CD14-positive monocyte (primary cell): ENCODE data around the gene ITPR2. TPM values are rescaled to one million over a fixed set of nuclear protein-coding genes. Genes with fewer than 3 reads are reported as not detected.

Source experiments
- DNase-seq, 3 donors: peaks; one replicate each; pipeline ENCODE4 v3.0.0-alpha.2; 2011 to 2022
- H2AFZ ChIP-seq: 2 replicates; pipeline ENCODE4 v1.6.0; 2012; ENCODE audit warnings: mild to moderate bottlenecking, low read depth, low read length, inconsistent platforms; ENCODE audit not compliant: insufficient read depth, poor library complexity, severe bottlenecking
- H3K27ac ChIP-seq, 2 donors: 1 replicate in 1 of 2; 2 replicates in 1 of 2; pipeline ENCODE4 v1.5.1; 2012 to 2013; ENCODE audit warnings: low read length in 2 of 2, control low read depth in 1 of 2, inconsistent platforms in 1 of 2, low read depth in 1 of 2, mild to moderate bottlenecking in 1 of 2
- H3K27me3 ChIP-seq, 2 donors: one replicate each; pipeline versions ENCODE4 v1.6.0 to v1.6.1; 2011 to 2013; ENCODE audit warnings: low read length in 2 of 2; ENCODE audit not compliant: control insufficient read depth in 2 of 2, insufficient read depth in 2 of 2
- H3K36me3 ChIP-seq, 2 donors: replicated peaks in 1 of 2; 1 replicate in 1 of 2; 2 replicates in 1 of 2; pipeline versions ENCODE4 v1.5.1 to v1.6.1; 2012 to 2013; ENCODE audit warnings: low read length in 2 of 2, control low read depth in 1 of 2, inconsistent platforms in 1 of 2, mild to moderate bottlenecking in 1 of 2; ENCODE audit not compliant: insufficient read depth in 2 of 2, control insufficient read depth in 1 of 2
- H3K4me1 ChIP-seq, 2 donors: 1 replicate in 1 of 2; 2 replicates in 1 of 2; pipeline versions ENCODE4 v1.5.1 to v1.6.1; 2012 to 2013; ENCODE audit warnings: low read length in 2 of 2, control low read depth in 1 of 2, inconsistent platforms in 1 of 2, mild to moderate bottlenecking in 1 of 2, moderate library complexity in 1 of 2; ENCODE audit not compliant: insufficient read depth in 2 of 2, control insufficient read depth in 1 of 2
- H3K4me2 ChIP-seq: replicated peaks from 2 replicates; pipeline ENCODE3; 2012; ENCODE audit warnings: low read length, moderate library complexity, mild to moderate bottlenecking; ENCODE audit not compliant: poor library complexity, severe bottlenecking; ENCODE audit errors: extremely low read depth
- H3K4me3 ChIP-seq, 3 experiments: fragments of 200-600 bp in 1 of 3; sonication (generic) in 1 of 3; replicated peaks in 1 of 3; 1 replicate in 2 of 3; 2 replicates in 1 of 3; pipeline ENCODE4 v1.5.1; 2011 to 2013; ENCODE audit warnings: low read length in 3 of 3, mild to moderate bottlenecking in 3 of 3, control low read depth in 2 of 3, low read depth in 2 of 3, inconsistent platforms in 1 of 3, moderate library complexity in 1 of 3
- H3K79me2 ChIP-seq: 2 replicates; pipeline ENCODE4 v1.6.0; 2012; ENCODE audit warnings: mild to moderate bottlenecking, control low read depth, inconsistent platforms, low read length, moderate library complexity; ENCODE audit not compliant: insufficient read depth
- H3K9ac ChIP-seq: 2 replicates; pipeline ENCODE4 v1.6.0; 2017; ENCODE audit warnings: low read length, mild to moderate bottlenecking; ENCODE audit not compliant: insufficient read depth, poor library complexity, severe bottlenecking
- H3K9me3 ChIP-seq, 2 donors: replicated peaks in 1 of 2; 1 replicate in 1 of 2; 2 replicates in 1 of 2; pipeline versions ENCODE4 v1.5.1 to v1.6.1; 2012 to 2013; ENCODE audit warnings: low read length in 2 of 2, control low read depth in 1 of 2; ENCODE audit not compliant: control insufficient read depth in 1 of 2, insufficient read depth in 1 of 2
- H4K20me1 ChIP-seq: 2 replicates; pipeline ENCODE4 v1.6.0; 2012; ENCODE audit warnings: mild to moderate bottlenecking, low read length, control low read depth, moderate library complexity; ENCODE audit not compliant: insufficient read depth
- H3K27ac Mint-ChIP-seq, 7 donors: one replicate each; pipeline ENCODE4 v1.8.0; 2020; ENCODE audit warnings: mild to moderate bottlenecking in 7 of 7, mixed read lengths in 7 of 7, moderate library complexity in 6 of 7, inconsistent platforms in 2 of 7
- H3K27me3 Mint-ChIP-seq, 3 donors: one replicate each; pipeline ENCODE4 v1.8.0; 2021 to 2022; ENCODE audit warnings: low read depth in 3 of 3, mild to moderate bottlenecking in 3 of 3, mixed read lengths in 3 of 3, moderate library complexity in 3 of 3, inconsistent platforms in 1 of 3
- H3K36me3 Mint-ChIP-seq, 2 donors: one replicate each; pipeline ENCODE4 v1.8.0; 2020; ENCODE audit warnings: mixed read lengths in 2 of 2, inconsistent platforms in 1 of 2, mild to moderate bottlenecking in 1 of 2
- H3K4me1 Mint-ChIP-seq: one replicate; pipeline ENCODE4 v1.8.0; 2020; ENCODE audit warnings: mild to moderate bottlenecking, mixed read lengths
- H3K4me3 Mint-ChIP-seq, 2 donors: one replicate each; pipeline ENCODE4 v1.8.0; 2020; ENCODE audit warnings: mild to moderate bottlenecking in 2 of 2, mixed read lengths in 2 of 2, moderate library complexity in 1 of 2
- H3K9me3 Mint-ChIP-seq, 7 donors: one replicate each; pipeline ENCODE4 v1.8.0; 2020 to 2022; ENCODE audit warnings: mixed read lengths in 7 of 7, mild to moderate bottlenecking in 6 of 7, moderate library complexity in 6 of 7, inconsistent platforms in 2 of 7
- WGBS: methylation state at CpG from one replicate; pipeline ENCODE4 v1.1.5; 2013; ENCODE audit warnings: missing lambda C conversion rate; ENCODE audit not compliant: insufficient coverage; 5-methylcytosine and 5-hydroxymethylcytosine counted together
- intact Hi-C, 2 donors: fragments of 100-400 bp; cut with micrococcal nuclease; formaldehyde crosslinking; loops; one replicate each; pipeline versions ENCODE4 v1.15.0 to v1.15.1; 2023
- polyA plus RNA-seq, 3 donors: library from polyadenylated mRNA; depleted of rRNA in 1 of 3; unstranded in 2 of 3; stranded (reverse) in 1 of 3; fragments of 300-500 nt in 2 of 3; fragments of >200 nt in 1 of 3; fragmentation: Illumina TruSeq in 2 of 3; gene quantifications; 1 replicate in 2 of 3; 2 replicates in 1 of 3; pipeline ENCODE4 v1.2.3, GENCODE V29; 2012 to 2021
- TF ChIP-seq, protein P1 (sequence below): fragments of 200-600 bp; IDR thresholded peaks from one replicate; pipeline ENCODE4 v1.8.0; 2022; ENCODE audit warnings: antibody characterized with exemption, mild to moderate bottlenecking

ITPR2 gene
- polyA plus RNA-seq, 3 donors, result 2.7 to 6.4 (median 5.7) TPM

DNA sequence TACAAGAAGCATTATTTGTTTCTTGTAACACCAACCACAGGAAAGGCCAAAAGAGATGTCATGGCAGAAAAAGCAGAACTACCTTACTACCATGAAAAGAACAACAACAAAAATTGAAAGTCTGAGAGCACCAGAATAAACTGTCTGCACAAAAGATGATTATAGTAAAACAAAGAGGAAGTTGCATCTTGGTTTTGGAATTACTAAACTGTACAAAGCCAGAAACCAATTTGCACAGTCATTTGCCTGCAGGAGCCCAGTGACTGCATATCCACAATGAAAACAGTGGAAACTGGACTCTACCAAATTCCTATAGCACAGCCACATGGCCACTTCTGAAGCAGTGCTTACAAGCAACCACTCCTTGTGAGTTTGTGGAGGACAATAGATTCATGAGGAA, 361.4 kb downstream of the ITPR2 start:
- no peaks in the 10 kb centered on the region for H3K9me3 ChIP-seq
- Mint-ChIP-seq H3K27me3 (peaks cover 0 to 1% (median 0%) of the 10 kb centered on the region in 3 donors), H3K9me3 (peaks cover 0 to 6% (median 0%) of the 10 kb centered on the region in 7 donors), H3K27ac (peak overlapping the region; percentile 75 to 95 (median 88)), H3K36me3 (peaks cover 22 to 27% of the 10 kb centered on the region in 2 donors), H3K4me1 (peaks cover 47% of the 10 kb centered on the region), H3K4me3 (peak overlapping the region in 1 of 2 donors; percentile 49)
- no peak overlapping the region for H2AFZ ChIP-seq
- peak; percentile 73 to 88 (median 75) for DNase-seq
- H3K4me2 ChIP-seq, result peak overlapping the region; percentile 33
- intact Hi-C loops, result loop anchor here (10.0 kb wide), 2 partner anchors 197 to 347 kb away; partner anchors contain the start of gene BHLHE41 (in 1 of the 2)
- H3K79me2 ChIP-seq, result no peaks in the 10 kb centered on the region
- TF ChIP-seq, protein P1, sequence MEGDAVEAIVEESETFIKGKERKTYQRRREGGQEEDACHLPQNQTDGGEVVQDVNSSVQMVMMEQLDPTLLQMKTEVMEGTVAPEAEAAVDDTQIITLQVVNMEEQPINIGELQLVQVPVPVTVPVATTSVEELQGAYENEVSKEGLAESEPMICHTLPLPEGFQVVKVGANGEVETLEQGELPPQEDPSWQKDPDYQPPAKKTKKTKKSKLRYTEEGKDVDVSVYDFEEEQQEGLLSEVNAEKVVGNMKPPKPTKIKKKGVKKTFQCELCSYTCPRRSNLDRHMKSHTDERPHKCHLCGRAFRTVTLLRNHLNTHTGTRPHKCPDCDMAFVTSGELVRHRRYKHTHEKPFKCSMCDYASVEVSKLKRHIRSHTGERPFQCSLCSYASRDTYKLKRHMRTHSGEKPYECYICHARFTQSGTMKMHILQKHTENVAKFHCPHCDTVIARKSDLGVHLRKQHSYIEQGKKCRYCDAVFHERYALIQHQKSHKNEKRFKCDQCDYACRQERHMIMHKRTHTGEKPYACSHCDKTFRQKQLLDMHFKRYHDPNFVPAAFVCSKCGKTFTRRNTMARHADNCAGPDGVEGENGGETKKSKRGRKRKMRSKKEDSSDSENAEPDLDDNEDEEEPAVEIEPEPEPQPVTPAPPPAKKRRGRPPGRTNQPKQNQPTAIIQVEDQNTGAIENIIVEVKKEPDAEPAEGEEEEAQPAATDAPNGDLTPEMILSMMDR, result no peak
- H3K4me3 ChIP-seq, result peak overlapping the region in 1 of 3 experiments; percentile 29
- H3K27ac ChIP-seq, result peak overlapping the region in 1 of 2 donors; percentile 84
- H3K4me1 ChIP-seq, result peaks cover 36 to 40% of the 10 kb centered on the region in 2 donors
- no peak overlapping the region for H3K9ac ChIP-seq
- peaks cover 10 to 11% of the 10 kb centered on the region in 2 donors for H3K36me3 ChIP-seq
- no peaks in the 10 kb centered on the region for H3K27me3 ChIP-seq
- H4K20me1 ChIP-seq, result no peaks in the 10 kb centered on the region

DNA sequence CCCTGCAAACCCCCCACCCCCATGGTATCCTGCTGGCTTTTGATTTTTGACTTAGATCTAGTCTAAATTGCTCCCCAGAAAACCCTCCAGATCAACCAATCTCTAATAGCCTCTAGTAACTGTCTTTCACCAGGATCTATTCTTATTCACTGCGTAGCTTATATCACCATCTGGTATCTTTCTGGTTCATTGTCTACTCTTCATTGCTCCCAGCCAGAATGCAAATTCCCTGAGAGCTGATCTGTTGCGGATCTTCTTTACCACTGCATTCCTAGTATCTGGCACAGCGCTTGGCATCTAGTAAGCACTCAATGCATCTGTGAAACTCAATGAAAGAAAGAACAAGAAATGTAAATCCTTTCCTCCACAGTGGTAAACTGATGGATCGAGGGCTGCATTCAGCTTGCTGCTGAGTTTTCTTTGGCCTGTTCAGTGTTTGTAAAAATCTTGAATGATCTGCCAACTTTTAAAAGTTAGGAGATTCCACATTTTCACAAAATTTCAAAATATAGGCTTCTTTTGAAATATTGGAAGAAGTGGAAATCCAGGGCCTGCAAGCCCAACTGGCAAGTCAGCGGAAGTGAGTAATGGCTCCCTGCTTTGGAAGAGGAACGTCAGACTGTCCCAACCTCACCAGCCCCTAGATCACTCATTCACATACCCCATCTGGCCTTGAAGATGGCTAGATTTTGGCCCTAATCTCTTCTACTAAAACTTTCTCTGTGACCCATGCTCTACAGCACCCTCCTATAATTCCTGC, 363.4 kb downstream of the ITPR2 start:
- Histone ChIP-seq H4K20me1 (no peaks in the 10 kb centered on the region), H3K79me2 (no peaks in the 10 kb centered on the region), H3K9ac (no peak overlapping the region), H3K4me3 (no peak overlapping the region), H3K36me3 (no peaks in the 10 kb centered on the region), H3K27ac (no peak overlapping the region), H3K4me2 (no peak overlapping the region), H3K4me1 (peaks cover 36 to 40% of the 10 kb centered on the region in 2 donors), H3K9me3 (no peaks in the 10 kb centered on the region), H2AFZ (no peak overlapping the region), H3K27me3 (no peaks in the 10 kb centered on the region)
- DNase-seq, result peak in 2 of 3 donors; percentile 48 to 51
- no peak overlapping the region for H3K4me3 Mint-ChIP-seq
- peaks cover 0 to 1% (median 0%) of the 10 kb centered on the region in 3 donors for H3K27me3 Mint-ChIP-seq
- H3K27ac Mint-ChIP-seq, result peak overlapping the region in 3 of 7 donors; percentile 4 to 83 (median 78)
- intact Hi-C loops, result loop anchor here (10.0 kb wide), 2 partner anchors 195 to 345 kb away; partner anchors contain the start of gene BHLHE41 (in 1 of the 2)
- WGBS, result 90% methylated on average over 3 of the region's 6 CpGs
- peaks cover 47% of the 10 kb centered on the region for H3K4me1 Mint-ChIP-seq
- peaks cover 19% of the 10 kb centered on the region in 2 donors for H3K36me3 Mint-ChIP-seq
- H3K9me3 Mint-ChIP-seq, result no peaks in the 10 kb centered on the region
- TF ChIP-seq, protein P1, result no peak
